Hepatocyte (in vitro differentiated cells): Measurements from ENCODE around the gene MECR.

Experiments used
- CTCF ChIP-seq: fragments of 200-600 bp; sonication (generic); IDR thresholded peaks from 2 replicates; pipeline ENCODE4 v1.5.1; 2016; ENCODE audit warnings: antibody characterized with exemption, mild to moderate bottlenecking; ENCODE audit not compliant: poor library complexity
- EZH2 ChIP-seq: fragments of 200-600 bp; sonication (generic); IDR thresholded peaks from 2 replicates; pipeline ENCODE4 v1.6.1; 2016; ENCODE audit warnings: antibody characterized with exemption, mild to moderate bottlenecking, borderline replicate concordance
- EZH2phosphoT487 ChIP-seq: fragments of 200-600 bp; sonication (generic); IDR thresholded peaks from one replicate; pipeline ENCODE4 v1.6.1; 2018; ENCODE audit warnings: antibody characterized with exemption, mild to moderate bottlenecking, low read depth, moderate library complexity; ENCODE audit not compliant: unreplicated experiment, severe bottlenecking

GRCh38 chr1:29243871-29244200 lies 13.1 kb upstream of the MECR start:
- TF ChIP-seq CTCF, result no peak
- TF ChIP-seq EZH2, result no peak
- TF ChIP-seq EZH2phosphoT487, result no peak
